Endodermal cell (in vitro differentiated cells): ENCODE measurements around the gene GGA1. TPM values are rescaled to one million over a fixed set of nuclear protein-coding genes. Genes with fewer than 3 reads are reported as not detected.

Source experiments
- DNase-seq: peaks from one replicate; pipeline ENCODE4 v3.0.0-alpha.2; 2017
- H3K27ac ChIP-seq: 2 replicates; pipeline ENCODE4 v1.5.1; 2013; ENCODE audit warnings: mild to moderate bottlenecking, low read depth, low read length, moderate library complexity
- H3K27me3 ChIP-seq: 2 replicates; pipeline ENCODE4 v1.6.1; 2013; ENCODE audit warnings: mild to moderate bottlenecking, low read length, moderate library complexity; ENCODE audit not compliant: insufficient read depth, control insufficient read depth, poor library complexity, severe bottlenecking
- H3K36me3 ChIP-seq: 2 replicates; pipeline ENCODE4 v1.7.0; 2013; ENCODE audit warnings: mild to moderate bottlenecking, low read length, moderate library complexity; ENCODE audit not compliant: control insufficient read depth, insufficient read depth
- H3K4me1 ChIP-seq: one replicate; pipeline ENCODE4 v1.7.0; 2013; ENCODE audit warnings: low read length; ENCODE audit not compliant: control insufficient read depth, insufficient read depth
- H3K4me3 ChIP-seq: 2 replicates; pipeline ENCODE4 v1.5.1; 2013; ENCODE audit warnings: mild to moderate bottlenecking, low read length, moderate library complexity
- H3K9ac ChIP-seq: 2 replicates; pipeline ENCODE4 v1.6.1; 2013; ENCODE audit warnings: mild to moderate bottlenecking, low read length, moderate library complexity; ENCODE audit not compliant: poor library complexity, severe bottlenecking; ENCODE audit errors: extremely low read depth
- H3K9me3 ChIP-seq: 2 replicates; pipeline ENCODE4 v1.6.1; 2013; ENCODE audit warnings: mild to moderate bottlenecking, low read length, moderate library complexity; ENCODE audit not compliant: control insufficient read depth
- H3K27ac Mint-ChIP-seq: 2 replicates; pipeline ENCODE4 v1.8.0; 2020; ENCODE audit warnings: mixed read lengths
- H3K27me3 Mint-ChIP-seq: 2 replicates; pipeline ENCODE4 v1.8.0; 2021; ENCODE audit warnings: mild to moderate bottlenecking, mixed read lengths; ENCODE audit not compliant: insufficient read depth
- H3K36me3 Mint-ChIP-seq: 2 replicates; pipeline ENCODE4 v1.8.0; 2020; ENCODE audit warnings: low read depth, mixed read lengths
- H3K4me1 Mint-ChIP-seq: 2 replicates; pipeline ENCODE4 v1.8.0; 2020; ENCODE audit warnings: mixed read lengths
- H3K4me3 Mint-ChIP-seq: 2 replicates; pipeline ENCODE4 v1.8.0; 2020; ENCODE audit warnings: mild to moderate bottlenecking, moderate library complexity, mixed read lengths
- H3K9me3 Mint-ChIP-seq: 2 replicates; pipeline ENCODE4 v1.8.0; 2020; ENCODE audit warnings: mild to moderate bottlenecking, mixed read lengths
- CTCF ChIP-seq: fragments of 200-600 bp; sonication (generic); conservative IDR thresholded peaks from 2 replicates; pipeline ENCODE4 v1.5.0; 2021; ENCODE audit warnings: antibody characterized with exemption, mild to moderate bottlenecking
- WGBS, 2 experiments: methylation state at CpG; one replicate each; pipeline versions ENCODE4 v1.1.5 to v1.1.7; 2013; ENCODE audit warnings: missing lambda C conversion rate in 2 of 2, mixed read lengths in 1 of 2; ENCODE audit not compliant: insufficient coverage in 1 of 2, insufficient read length in 1 of 2; 5-methylcytosine and 5-hydroxymethylcytosine counted together
- total RNA-seq, 2 donors: library from RNA; stranded (reverse); fragmentation: NEBNext Ultra II Directional in 1 of 2; extraction: Animal tissue kit (Norgen Biotek cat#: 25700) in 1 of 2; gene quantifications; 2 replicates in 1 of 2; 3 replicates in 1 of 2; pipeline ENCODE4 v1.2.1, GENCODE V29; 2021

The GGA1 gene
- total RNA-seq, 2 donors from 2014 or later = 87.5 TPM

- Histone ChIP-seq H3K27me3 (no peaks in the 10 kb centered on the region), H3K27ac (no peak overlapping the region), H3K4me3 (no peak overlapping the region), H3K36me3 (no peaks in the 10 kb centered on the region), H3K4me1 (no peaks in the 10 kb centered on the region), H3K9ac (no peak overlapping the region), H3K9me3 (no peaks in the 10 kb centered on the region)
- H3K9me3 Mint-ChIP-seq = no peaks in the 10 kb centered on the region
- DNase-seq = no peak
- no peaks in the 10 kb centered on the region for H3K36me3 Mint-ChIP-seq
- H3K4me1 Mint-ChIP-seq = peaks cover 24% of the 10 kb centered on the region
- TF ChIP-seq CTCF = no peak
- no peaks in the 10 kb centered on the region for H3K27me3 Mint-ChIP-seq
- H3K4me3 Mint-ChIP-seq = no peak overlapping the region
- H3K27ac Mint-ChIP-seq = no peak overlapping the region
- 90 to 91% methylated on average over 11 to 12 of the region's 12 CpGs for WGBS, 2 experiments
These were observed 16.7 kb upstream of the GGA1 start for GRCh38 chr22:37591823-37592404.

- no peak overlapping the region for H3K4me3 ChIP-seq
- H3K9ac ChIP-seq = no peak overlapping the region
- H3K4me3 Mint-ChIP-seq = no peak overlapping the region
- H3K27ac Mint-ChIP-seq = no peak overlapping the region
- H3K36me3 Mint-ChIP-seq = no peaks in the 10 kb centered on the region
- H3K9me3 ChIP-seq = no peaks in the 10 kb centered on the region
- H3K9me3 Mint-ChIP-seq = no peaks in the 10 kb centered on the region
- DNase-seq = no peak
- WGBS, 2 experiments = 94 to 100% methylated on average over 5 of the region's 5 CpGs
- H3K27me3 Mint-ChIP-seq = no peaks in the 10 kb centered on the region
- H3K36me3 ChIP-seq = no peaks in the 10 kb centered on the region
- no peaks in the 10 kb centered on the region for H3K4me1 ChIP-seq
- TF ChIP-seq CTCF = no peak
- peaks cover 10% of the 10 kb centered on the region for H3K4me1 Mint-ChIP-seq
- H3K27ac ChIP-seq = no peak overlapping the region
- no peaks in the 10 kb centered on the region for H3K27me3 ChIP-seq
These were observed 14.4 kb upstream of the GGA1 start for GRCh38 chr22:37594237-37594636.

- no peaks in the 10 kb centered on the region for H3K36me3 Mint-ChIP-seq
- TF ChIP-seq CTCF = no peak
- Histone ChIP-seq H3K9ac (no peak overlapping the region), H3K4me1 (peaks cover 3% of the 10 kb centered on the region), H3K27ac (no peak overlapping the region), H3K9me3 (no peaks in the 10 kb centered on the region), H3K4me3 (no peak overlapping the region), H3K36me3 (no peaks in the 10 kb centered on the region), H3K27me3 (no peaks in the 10 kb centered on the region)
- no peak for DNase-seq
- no peak overlapping the region for H3K4me3 Mint-ChIP-seq
- no peak overlapping the region for H3K27ac Mint-ChIP-seq
- peaks cover 12% of the 10 kb centered on the region for H3K4me1 Mint-ChIP-seq
- no peaks in the 10 kb centered on the region for H3K9me3 Mint-ChIP-seq
- H3K27me3 Mint-ChIP-seq = no peaks in the 10 kb centered on the region
- WGBS, 2 experiments = 83 to 85% methylated on average over 2 to 4 of the region's 4 CpGs
These were observed 9.5 kb upstream of the GGA1 start for GRCh38 chr22:37599153-37599552.
